NCI-H1930 (cell line): ENCODE results near the gene FAM153A.
"Not testable (repeated sequence)": the region's sequence is repeated elsewhere in the genome, so short reads cannot be mapped to it uniquely, and the experiment has no call there.

Source experiments
- DNase-seq, 2 experiments: peaks; one replicate each; lab custom pipeline; 2025; lab: John Stamatoyannopoulos, UW

FAM153A gene

DNA sequence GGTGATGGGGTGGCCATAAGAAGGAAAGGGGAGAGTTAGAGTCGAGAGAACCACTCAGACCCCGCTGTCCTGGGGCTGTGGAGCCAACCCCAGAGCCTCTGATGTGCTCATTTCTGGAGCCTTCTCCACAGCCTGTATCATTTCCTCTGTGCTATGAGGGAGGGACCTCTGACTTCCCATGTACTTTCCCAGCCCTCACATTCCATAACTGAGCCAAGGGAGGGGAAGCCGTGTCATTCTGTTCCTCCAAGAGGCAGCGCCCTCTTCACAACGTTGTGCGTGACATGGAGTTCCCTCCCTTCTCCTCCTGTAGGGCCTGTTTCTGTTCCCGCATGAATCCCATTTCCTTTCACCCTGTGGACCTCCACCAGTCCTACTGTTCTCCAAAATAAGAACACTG is 57.8 kb downstream of the FAM153A start:
- not testable (repeated sequence) for DNase-seq

GRCh38 chr5:177723831-177724485 is 58.7 kb downstream of the FAM153A start:
- not testable (repeated sequence) for DNase-seq

DNA sequence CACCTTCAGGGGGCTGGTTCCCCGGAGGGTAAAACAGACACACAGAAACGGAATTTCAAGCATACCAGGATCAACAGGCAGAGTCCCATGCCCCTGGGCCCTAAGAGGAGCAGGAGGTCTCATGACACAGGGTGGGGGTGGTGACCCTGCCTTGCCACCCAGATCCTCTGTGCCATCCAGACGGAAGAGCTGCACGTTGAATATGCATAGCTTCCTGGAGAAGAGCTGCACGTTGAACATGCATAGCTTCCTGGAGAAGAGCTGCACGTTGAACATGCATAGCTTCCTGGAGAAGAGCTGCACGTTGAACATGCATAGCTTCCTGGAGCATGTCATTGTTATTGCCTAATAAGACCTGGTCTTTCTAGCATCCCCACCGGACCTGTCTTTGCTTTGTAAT is 59.9 kb downstream of the FAM153A start:
- not testable (repeated sequence) for DNase-seq

GRCh38 chr5:177719989-177720388 is 62.7 kb downstream of the FAM153A start:
- not testable (repeated sequence) for DNase-seq

- DNase-seq: not testable (repeated sequence)
These were observed 67.3 kb downstream of the FAM153A start for GRCh38 chr5:177715423-177715822.

DNA sequence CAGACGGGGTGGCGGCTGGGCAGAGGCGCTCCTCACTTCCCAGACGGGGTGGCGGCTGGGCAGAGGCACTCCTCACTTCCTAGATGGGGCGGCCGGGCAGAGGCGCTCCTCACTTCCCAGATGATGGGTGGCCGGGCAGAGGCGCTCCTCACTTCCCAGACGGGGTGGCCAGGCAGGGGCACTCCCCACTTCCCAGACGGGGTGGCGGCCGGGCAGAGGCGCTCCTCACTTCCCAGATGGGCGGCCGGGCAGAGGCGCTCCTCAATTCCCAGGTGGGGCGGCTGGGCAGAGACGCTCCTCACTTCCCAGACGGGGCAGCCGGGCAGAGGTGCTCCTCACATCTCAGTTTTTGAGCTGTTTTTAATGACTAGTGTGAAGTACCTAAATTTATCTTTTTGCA is 86.6 kb downstream of the FAM153A start:
- DNase-seq: not testable (repeated sequence)

GRCh38 chr5:177695356-177695930 is 87.3 kb downstream of the FAM153A start:
- not testable (repeated sequence) for DNase-seq

DNA sequence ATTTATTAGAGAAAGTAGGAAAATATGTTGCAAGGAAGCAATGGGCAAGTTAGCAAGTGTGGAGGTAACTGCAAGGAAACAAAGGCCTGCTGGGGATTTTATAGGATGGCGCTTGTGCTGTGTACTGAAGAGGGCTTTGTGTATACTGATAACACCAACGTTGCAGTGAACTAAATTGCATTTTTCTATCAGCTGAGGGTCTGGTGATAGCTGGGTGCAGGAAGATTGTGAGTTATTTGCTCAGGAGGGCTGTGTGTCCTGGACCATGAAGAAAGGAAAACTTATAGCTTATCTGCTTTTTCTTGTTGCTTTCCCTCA is 88.2 kb downstream of the FAM153A start:
- not testable (repeated sequence) for DNase-seq

DNA sequence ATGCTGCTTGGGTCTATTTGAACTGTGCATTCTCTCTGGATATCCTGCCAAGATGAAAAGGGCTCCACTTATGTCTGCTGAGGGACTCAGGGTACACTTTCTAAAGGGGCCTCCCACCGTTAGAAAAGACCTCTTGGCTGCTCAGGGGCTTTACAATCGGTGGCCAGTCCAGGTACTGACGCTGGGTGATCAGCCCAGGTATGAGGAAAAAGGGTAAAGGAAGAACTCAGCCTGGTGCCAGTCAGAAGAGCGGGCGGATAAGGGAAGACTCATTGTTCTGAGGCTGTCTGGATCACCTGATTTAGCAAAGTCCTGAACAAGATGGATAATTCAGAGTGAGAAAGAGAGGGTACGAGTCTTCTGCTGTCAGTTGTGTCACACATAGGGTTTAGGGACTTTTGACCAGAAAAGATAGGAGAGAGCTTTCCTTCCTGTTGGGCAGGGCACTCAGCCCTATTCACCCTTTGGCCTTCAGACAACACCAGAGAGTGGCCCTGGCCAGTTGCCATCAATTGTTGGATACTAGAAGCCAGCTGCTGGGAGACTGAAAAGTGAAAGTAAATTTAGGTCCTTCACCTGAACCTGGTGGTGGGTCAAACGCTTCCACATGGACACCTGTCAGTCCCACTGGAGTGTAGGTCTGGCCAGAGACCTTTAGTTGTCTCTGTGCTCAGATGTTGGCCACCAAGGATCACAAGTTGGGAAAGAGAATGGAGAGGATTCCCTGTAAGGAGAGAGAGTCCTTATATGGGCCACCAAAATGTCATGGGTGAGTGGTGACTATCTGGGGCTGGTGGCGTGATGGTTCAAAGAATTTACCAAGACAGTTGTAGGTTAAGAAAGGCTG is 88.8 kb downstream of the FAM153A start:
- not testable (repeated sequence) for DNase-seq

GRCh38 chr5:177692969-177693368 is 89.7 kb downstream of the FAM153A start:
- not testable (repeated sequence) for DNase-seq

GRCh38 chr5:177692507-177692906 is 90.2 kb downstream of the FAM153A start:
- not testable (repeated sequence) for DNase-seq

GRCh38 chr5:177689011-177689610 is 93.6 kb downstream of the FAM153A start:
- not testable (repeated sequence) for DNase-seq

GRCh38 chr5:177688091-177688490 is 94.6 kb downstream of the FAM153A start:
- not testable (repeated sequence) for DNase-seq

DNA sequence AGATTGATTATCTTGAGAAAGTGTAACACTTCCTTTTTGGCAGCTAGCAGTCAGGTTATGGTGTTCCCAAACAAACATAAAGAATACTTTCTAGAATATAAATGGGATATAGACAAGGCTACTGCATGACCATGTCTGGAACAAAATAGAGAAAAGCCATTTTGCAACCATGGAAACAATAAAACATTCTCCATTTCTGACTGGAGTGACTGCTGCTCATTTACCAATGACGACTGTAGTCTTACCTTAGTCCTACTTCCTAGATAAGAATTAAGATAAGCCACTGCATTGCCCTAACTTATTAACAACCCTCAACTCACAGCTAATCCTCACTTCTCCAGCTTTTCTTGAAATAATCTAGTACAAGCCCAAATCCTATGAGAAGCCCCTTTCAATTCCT is 100.8 kb downstream of the FAM153A start:
- not testable (repeated sequence) for DNase-seq
